ENCODE results near the gene ROR1.

The ROR1 gene

DNA sequence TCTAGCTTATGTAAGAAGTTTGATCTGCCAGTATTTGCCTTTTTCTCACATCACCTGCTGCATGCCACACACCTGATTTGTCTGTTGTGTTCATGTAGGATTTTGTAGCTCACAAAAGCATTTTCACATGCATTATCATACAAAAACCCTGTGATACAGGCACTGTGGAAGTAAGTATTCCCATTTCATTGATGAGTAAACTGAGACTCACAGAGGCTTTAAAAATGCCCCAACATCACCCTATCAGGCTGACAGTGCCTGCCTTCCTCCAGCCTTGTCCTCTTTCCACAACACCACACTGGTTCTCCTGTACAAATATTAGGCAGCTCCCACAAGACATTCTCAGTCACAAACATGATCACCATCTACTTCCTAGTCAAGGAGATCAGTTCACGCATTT is 343.7 kb downstream of the ROR1 start:
- no peak for DNase-seq

DNA sequence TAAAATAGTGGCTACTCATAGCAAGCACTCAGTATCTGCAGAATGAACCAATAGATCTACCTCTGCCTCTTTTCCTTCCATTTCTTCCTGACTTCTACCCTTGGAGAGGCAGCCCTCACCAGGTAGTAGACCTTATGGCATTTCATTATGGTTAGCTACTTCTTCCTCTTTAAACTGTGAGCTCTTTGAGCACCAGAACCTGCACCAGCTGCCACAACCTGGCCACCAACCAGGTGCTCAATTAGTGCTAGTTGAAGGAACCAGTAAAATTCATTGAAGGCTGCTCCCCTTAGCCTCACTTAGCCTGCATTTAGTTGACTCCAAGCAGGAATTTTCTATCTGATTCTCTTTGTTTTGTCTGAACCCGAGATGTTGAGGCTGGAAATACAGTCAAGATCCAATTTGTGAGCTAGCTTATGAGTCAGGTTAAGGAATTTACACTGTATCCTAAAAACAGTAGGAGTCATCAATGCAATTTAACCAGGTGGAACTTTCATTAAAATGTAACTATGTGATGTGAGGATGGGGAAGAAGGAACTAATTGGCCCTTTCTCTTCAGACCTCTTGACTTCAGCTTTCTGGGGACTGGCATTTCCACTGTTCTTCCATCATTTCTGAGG is 348.1 kb downstream of the ROR1 start:
- no peak for DNase-seq

DNA sequence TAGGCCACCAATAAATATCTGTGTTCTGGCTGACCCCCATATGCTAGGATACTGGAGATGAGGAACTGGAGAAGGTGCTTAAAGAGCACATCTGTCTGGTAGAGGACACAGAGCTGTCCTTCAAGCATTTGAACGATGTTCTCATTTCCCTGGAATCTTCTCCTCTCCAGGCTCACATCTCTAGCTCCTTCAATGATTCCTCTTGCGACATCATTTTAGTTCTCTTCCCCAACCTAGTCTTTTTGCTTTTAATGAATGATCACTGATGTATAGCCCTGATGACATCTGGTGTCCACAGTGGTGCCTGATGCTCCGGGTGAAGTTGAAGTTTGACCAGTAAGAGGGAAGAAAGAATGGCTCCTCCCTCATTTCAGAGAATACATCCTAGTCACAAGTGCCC is 348.8 kb downstream of the ROR1 start:
- DNase-seq = no peak

DNA sequence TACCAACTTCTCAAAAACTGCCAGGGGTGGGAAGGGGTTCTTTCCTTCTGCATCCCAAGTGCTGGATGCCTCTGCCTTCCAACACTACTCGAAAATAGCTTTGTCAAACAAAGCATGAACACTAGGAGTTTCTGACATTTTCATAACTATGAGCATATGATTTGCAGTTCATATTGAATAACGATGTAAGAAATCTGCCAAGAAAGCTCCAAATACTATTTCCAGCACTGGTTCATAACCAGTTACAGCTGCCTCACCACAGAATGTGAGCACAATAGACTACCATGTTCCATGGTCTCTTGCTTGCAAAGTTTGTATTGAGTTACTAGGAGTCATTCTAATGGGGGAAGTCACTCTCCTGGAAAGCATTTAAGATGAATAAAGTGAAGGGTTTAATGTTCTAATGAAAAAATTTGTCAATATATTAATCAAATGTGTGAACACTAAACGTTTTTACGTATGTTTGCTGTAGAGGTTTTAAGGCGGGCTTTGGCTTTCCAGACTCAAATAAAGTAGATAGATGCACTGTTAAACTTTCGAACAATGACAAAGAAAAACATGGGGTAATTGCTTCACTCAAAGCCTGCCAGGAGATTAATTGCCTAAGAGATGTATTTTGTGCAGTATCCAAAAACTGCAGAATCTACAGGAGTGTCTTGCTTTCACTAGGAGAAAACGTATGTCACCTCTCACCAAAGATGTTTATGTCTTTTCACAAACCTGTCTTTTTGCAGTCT is 351.1 kb downstream of the ROR1 start:
- no peak for DNase-seq

DNA sequence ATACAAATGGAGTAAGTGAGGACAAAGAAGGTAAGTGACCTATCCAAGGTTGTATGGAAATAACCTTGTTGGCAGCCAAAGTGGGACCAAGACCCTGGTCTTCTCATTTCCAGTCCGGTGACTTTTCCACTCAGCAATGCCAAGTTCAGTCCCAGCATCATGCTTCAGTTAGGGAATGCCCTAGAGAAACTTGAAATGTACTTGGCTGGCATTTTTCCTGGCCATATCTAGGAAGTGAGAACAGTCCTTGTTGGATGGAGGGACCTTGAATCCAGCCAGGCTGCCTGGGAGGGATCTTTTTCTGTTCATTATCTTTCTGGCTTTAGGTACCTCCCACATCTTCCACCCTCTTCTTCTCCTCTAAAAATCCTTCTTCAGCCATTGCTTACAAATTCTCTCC is 352.8 kb downstream of the ROR1 start:
- DNase-seq = no peak

DNA sequence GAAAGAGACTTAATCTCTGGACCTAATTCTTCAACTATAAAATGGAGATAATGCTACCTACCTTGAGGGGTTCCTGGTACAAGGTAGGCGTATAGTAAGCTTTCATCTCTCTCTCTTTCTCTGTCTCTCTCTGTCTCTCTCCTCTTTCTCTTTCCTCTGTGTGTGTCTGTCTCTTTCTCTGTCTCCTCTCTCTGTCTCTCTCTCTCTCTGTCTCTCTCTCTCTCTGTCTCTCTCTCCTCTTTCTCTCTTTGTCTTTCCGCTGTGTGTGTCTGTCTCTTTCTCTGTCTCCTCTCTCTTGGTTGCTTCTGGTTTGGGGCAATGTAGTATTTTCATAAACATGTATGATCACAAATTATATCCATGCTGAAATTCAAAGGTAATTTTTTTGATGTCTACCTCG is 353.5 kb downstream of the ROR1 start:
- no peak for DNase-seq

DNA sequence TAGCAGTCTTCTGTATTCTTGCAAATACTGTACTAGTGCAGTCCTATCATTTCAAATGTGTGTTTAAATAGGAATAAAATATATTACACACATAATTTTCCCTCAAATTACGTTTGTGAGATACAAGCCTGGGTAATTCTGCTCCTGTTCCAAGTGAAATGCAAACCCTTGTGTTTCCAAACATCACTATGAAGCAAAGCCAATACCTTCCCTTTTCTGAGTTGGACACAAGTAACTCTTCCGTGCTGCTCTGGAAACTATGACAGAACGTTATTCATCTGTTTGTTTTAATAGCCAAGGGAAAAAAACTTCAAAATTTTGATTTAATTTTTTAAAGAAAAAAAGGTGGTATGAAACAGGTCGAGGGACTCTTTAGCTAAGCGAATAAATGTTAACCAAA is 355.9 kb downstream of the ROR1 start:
- no peak for DNase-seq

DNA sequence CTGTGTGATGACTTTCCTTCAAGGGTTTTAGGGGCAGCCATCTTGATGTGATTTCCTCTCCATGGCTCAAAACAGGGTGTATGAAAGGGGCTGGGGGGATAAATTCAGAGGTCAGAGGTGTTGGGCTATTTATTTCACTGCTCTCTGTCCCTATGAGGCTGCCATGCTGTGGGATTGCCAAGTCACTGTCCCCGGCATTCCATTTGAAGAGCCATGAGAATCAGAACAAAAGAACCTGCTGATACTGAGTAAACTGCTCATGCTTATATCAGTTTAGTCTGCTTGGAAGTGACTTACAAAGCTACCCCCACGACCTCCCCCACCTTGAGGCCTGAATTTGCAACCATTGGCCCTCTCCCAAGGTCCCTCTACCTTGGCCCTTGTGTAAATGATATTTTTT is 357.3 kb downstream of the ROR1 start:
- DNase-seq = no peak

DNA sequence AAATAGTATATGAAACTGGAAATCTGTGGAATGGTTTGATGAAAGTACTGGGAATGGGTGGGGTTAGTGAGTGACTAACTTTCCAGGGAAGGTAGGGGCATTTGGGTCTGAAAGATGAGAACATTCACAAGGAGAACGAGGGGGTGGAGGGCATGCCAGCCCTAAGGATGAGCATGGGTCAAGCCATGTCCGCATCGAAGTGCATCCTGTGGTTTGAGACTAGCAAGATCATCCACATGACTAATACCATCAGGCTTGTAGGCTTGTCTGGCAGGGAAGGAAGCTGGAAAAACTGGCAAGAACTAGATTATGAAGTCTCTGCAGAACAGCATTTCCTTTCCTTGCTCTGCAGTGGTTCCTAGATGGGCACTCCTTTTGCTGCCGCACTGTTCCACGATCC is 359.2 kb downstream of the ROR1 start:
- no peak for DNase-seq

DNA sequence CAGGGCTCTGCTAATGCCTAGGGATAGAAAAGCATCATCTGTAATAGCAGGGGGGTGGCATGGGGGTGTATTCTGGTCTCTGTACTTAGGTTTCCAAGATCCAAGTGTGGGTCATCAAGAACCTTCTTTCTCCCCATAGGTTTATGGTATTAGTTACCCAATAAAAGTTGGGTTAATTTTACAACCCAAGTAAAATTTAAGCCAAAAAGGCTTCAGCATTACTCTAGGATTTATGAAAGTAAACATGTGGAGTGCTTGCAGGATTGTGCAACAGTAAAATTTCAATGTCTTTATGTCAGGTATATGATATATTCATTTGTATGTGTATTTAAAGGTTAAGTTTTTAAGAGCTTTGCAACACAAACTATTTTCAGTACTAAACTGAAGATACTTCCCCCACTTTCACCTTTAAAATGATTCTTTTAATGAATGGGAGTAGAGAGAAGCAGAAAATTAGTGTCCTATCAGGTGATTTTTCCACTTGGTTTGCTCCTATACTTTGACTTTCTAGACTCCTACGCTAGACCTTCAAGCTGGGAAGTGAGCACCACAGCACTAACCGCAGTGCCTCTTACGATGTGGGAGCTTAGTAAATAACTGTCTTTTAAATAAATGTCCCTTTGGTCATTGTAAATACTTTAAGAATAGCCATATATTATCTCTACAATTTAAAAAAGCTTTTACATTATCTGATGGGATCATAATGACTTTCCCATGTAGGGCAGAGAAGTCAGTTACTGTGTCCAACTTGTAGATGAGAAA is 361.8 kb downstream of the ROR1 start:
- no peak for DNase-seq

DNA sequence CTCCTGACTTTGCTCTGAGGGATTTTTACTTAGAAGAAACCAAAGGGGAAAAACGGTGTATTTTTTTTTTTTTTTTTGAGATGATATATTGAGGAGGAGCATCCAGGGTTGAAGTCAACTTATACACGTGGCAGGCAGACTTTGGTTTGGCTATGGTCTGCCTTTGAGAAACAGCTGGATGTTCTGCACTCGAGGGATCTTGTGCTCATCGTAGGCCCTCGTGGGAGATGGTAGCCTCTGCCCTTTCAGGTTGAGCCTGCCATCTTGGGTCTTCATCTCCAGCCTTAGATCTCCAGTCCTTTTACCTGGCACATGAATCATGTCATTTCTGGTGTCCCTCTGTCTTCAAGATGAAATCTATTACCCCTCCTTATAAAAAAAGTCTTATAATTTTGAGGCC is 362.5 kb downstream of the ROR1 start:
- no peak for DNase-seq

DNA sequence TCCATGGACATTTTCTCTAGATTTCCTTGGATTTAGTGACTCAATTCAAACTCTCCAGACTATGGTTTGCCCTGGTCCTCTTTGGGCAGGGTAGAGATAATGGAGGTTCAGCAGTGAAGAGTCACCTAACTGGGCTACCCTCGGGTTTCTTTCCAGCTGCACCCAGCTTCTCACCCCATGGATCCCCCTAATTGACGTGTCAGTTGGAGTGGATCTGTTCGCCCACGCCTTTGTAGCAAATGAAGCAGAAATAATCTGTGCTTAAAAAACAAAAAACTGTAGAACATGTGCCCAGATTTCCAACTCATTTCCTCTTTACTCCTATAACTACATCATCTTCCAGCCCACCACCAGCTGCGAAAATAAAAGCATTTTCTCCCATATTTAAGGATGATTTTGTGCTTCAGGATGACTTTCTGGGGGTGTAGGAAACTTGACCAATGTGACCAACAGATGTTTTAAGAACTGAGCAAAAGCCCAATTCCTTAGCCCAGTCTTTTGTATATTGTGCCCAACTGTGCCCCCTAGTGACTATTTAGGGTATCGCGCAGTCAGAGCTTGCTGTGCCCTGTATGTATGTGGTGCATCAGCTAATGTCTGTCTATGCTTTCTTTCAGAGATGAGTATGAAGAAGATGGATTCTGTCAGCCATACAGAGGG is 363.1 kb downstream of the ROR1 start:
- peak; percentile 59 for DNase-seq

DNA sequence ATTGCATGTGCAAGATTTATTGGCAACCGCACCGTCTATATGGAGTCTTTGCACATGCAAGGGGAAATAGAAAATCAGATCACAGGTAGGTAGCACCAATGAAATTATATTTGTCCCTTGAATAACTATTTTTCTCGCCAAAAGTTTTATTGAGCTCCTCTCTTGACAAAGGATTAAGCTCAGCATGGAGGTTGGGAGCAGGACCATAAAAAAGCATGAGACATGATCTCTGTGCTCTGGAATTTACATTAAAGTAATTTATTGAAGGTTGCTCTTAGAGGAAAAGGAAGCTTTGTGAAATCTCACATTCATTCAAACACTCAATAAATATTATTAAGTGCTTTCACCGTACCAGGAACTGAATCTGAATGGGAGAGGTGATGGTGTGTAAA is 363.6 kb downstream of the ROR1 start:
- no peak for DNase-seq

DNA sequence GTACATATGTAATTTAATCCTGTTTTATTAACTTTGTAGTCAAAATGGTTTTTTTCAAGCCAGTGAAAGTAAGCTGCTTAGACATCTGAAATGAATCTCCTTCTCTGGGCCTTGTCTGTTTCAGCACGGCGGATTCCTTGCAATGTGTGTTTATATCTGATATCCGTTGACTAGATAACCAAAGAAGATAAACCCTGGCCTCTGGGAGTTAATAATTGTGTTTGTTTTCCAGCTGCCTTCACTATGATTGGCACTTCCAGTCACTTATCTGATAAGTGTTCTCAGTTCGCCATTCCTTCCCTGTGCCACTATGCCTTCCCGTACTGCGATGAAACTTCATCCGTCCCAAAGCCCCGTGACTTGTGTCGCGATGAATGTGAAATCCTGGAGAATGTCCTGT is 366.1 kb downstream of the ROR1 start:
- DNase-seq = no peak

DNA sequence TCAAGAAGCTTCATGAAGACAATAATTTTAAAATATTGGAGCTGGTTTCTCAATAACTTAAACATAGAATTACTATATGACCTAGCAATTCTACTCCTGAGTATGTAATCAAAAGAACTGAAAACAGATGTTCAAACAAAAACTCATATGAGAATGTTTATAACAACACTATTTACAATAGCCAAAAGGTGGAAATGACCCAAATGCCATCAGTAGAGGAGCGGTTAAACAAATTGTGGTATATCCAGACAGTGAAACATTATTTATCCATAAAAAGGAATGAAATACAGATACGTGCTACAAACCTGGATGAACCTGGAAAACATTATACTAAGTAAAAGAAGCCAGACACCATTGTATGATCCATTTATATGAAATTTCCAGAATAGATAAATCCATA is 366.8 kb downstream of the ROR1 start:
- no peak for DNase-seq

DNA sequence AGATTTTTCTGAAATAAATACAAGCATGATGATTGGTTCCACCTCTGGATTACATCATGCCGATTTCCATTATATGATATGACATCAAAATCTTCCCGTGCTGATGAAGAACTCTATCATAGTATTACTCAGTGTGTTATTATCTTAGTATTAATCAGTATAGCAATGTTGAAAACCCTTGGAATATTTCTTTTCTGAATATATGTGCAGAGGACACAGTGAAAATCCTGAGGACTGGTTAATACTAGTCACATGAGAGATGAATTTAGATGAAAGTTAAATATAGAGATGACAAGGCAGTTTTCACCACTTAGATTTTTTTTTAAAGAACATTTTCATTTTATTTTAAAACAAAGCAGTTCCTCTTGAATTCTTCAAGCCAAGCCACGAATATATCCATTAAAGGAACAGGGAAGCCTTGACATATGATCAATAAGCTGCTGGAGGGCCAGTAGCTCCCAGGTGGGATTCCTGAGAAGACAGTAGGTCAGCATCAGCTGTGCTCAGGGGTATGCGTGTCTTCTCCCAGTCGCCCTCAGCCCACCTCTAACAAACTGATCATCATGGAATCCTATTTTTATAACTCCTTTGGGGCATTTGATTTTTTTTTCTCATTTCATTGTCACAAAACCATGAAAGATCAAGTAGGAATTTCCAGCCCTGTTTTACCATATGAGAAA is 373.4 kb downstream of the ROR1 start:
- DNase-seq = no peak

DNA sequence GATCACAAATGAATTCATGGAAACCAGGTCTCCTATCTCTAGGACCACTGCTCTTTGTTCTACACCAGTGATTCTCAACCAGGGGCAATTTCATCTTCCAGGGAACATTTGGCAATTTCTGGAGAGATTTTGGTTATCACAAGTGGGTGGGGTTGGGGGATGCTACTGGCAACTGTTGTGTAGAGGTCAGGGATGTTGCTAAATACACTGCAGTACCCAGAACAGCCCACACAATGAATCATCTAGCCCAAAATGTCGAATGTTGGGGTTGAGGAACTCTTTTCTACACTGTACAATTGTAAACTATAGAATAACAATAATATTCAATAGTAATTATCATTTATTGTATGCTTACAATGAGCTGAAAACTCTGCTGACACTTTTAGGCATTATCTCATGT is 373.9 kb downstream of the ROR1 start:
- DNase-seq = no peak

DNA sequence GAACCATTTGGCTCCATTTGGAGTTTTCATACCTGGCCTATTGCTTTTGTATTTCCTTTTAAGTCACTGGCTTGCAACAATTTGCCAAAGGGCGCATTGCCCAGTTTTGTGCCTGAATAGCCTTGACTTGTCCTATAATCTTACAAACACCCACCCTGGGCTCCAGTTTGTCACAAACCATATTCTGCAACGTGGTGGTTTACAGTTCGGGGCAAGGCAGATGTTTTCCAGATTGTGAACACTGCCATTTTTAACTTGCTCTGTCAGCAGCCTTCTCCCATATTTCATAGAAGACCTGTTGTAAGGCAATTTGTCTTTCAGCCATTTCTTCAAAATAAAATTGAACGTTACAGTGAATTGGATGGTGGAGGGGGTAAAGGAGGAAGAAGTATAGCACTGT is 376.4 kb downstream of the ROR1 start:
- no peak for DNase-seq

DNA sequence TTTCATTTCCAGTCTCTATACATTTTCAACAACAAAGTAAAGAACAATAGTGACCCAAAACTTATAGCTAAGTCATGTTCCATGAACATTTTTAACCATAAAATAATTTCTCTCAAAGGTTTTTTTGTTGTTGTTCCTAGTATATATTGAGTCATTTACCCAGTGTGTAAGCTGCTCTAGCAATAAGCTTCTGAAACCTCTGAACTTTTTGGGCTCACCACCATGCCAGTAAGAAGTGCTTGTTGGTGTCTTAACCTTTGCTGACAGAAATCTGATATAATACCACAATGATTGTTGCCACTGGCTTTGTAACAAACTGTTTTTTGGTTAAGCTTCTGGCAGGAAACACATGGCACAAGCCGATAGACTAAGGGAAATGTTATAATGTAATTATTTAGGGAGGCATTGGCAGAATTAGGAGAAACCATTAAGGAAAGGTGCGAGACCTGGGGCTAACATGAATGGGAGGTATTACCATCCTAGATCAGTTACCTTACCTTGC is 377.0 kb downstream of the ROR1 start:
- DNase-seq = no peak

DNA sequence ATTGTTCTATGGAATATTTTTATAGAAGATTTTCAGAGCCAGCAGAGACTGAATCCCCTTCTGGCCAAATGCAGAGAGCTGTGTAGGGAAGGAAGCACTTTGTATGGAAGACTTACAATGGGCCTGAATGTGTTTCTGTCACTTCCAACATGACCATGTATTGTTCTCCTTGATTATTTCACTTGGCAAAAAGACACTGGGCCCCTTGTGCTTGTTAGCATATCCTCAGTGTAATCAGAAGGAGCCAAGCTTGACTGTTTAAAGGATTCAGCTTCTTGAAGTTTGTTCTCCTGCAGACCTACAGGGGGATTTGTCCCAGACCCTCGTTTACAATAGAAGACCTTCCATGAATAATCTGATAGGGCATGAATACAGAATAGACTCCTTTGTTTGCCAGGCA is 381.5 kb downstream of the ROR1 start:
- no peak for DNase-seq

DNA sequence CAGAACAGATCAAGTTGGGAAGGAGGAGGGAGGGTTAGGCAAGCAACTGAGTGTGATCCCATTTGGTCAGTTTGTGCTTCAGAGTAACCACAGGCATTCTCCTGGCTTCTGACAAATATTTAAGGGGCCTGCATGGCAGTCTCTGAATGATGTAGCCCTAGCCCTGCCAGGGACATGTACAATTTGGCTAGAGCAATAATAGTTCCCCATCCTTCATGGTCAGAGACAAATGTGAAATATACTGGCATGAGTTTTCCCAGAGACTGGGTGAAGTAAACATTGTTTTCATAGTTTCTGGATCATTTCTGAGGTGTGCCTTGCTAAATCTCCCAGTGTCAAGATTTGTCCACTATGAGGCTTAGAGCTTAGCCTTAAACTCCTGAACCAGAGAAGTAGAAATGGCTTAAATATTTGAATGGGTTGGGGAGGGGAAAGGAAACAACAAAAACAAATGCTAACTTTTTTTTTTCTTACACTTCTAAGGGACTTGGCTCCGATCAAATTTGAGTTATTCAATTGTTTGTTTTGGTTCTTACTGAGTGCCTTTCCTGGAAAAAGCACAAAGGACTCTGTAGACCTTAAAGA is 387.6 kb downstream of the ROR1 start:
- DNase-seq = no peak

DNA sequence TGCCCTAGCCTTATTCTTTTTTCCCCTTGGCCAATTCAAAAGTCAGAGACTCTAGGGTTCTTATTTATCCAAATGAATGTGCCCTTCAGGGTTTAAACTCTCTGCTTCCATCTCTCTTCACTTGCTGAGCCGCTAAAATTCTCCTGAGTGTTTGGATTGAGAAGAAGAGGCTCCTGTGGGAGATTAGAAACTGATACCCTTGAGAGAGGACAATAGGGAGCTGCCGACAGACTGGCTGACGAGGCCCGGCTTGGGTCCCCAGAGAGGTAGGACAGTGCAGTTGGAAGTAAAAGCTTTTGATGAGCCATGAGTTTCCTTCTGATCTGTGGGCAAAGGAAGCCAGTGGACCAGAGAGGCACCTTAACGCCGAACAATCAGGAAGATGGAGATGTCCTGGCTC is 388.3 kb downstream of the ROR1 start:
- DNase-seq = no peak

DNA sequence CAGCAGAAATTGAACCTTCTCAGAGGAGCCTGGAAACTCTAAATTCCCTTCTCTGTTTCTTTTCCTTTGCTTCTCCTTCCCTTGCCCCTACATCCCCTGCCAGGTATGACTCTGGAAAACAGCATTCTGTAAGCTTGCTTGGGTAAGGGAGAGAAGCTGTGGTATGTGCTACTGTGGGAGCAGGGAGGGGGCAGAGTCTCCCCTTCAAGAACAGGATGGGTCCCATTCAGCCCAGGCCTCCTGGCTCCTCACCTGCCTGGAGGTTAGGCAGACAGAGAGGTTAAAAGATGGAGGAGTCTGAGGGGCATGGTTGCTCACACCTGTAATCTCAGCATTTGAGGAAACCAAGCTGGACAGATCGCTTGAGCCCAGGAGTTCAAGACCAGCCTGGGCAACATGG is 389.0 kb downstream of the ROR1 start:
- DNase-seq = no peak

Measured in COR-L47 (cell line).